Skeletal muscle tissue (tissue), 4 donors: ENCODE results near the gene NOP10. TPM values are rescaled to one million over a fixed set of nuclear protein-coding genes. Genes with fewer than 3 reads are reported as not detected.
"Not testable (repeated sequence)": the region's sequence is repeated elsewhere in the genome, so short reads cannot be mapped to it uniquely, and the experiment has no call there.

Experiments used
- H3K27ac ChIP-seq: one replicate; pipeline ENCODE4 v1.7.0; 2013; ENCODE audit warnings: mild to moderate bottlenecking, low read depth, low read length, inconsistent platforms
- H3K27me3 ChIP-seq, 3 donors: one replicate each; pipeline ENCODE4 v1.7.0; 2013; ENCODE audit warnings: low read length in 3 of 3; ENCODE audit not compliant: control insufficient read depth in 3 of 3, insufficient read depth in 3 of 3
- H3K36me3 ChIP-seq, 3 donors: one replicate each; pipeline ENCODE4 v1.7.0; 2013; ENCODE audit warnings: low read length in 3 of 3; ENCODE audit not compliant: control insufficient read depth in 3 of 3, insufficient read depth in 3 of 3
- H3K4me1 ChIP-seq, 3 donors: one replicate each; pipeline ENCODE4 v1.7.0; 2013; ENCODE audit warnings: low read length in 3 of 3, mild to moderate bottlenecking in 3 of 3; ENCODE audit not compliant: control insufficient read depth in 3 of 3, insufficient read depth in 3 of 3
- H3K4me3 ChIP-seq, 3 donors: one replicate each; pipeline ENCODE4 v1.7.0; 2013; ENCODE audit warnings: low read length in 3 of 3
- H3K9ac ChIP-seq, 3 donors: one replicate each; pipeline ENCODE4 v1.7.0; 2013; ENCODE audit warnings: low read length in 3 of 3, mild to moderate bottlenecking in 3 of 3, moderate library complexity in 2 of 3, low read depth in 1 of 3
- H3K9me3 ChIP-seq, 3 donors: one replicate each; pipeline ENCODE4 v1.7.0; 2013; ENCODE audit warnings: low read length in 3 of 3; ENCODE audit not compliant: control insufficient read depth in 3 of 3
- total RNA-seq: library from RNA; depleted of rRNA; stranded (reverse); fragments of >200 nt; gene quantifications from one replicate; pipeline ENCODE4 v1.2.3, GENCODE V29; 2014
- donor health status: Osteomylitis.

The NOP10 gene
- total RNA-seq, 1 donor from 2014 or later, result 114 TPM

DNA sequence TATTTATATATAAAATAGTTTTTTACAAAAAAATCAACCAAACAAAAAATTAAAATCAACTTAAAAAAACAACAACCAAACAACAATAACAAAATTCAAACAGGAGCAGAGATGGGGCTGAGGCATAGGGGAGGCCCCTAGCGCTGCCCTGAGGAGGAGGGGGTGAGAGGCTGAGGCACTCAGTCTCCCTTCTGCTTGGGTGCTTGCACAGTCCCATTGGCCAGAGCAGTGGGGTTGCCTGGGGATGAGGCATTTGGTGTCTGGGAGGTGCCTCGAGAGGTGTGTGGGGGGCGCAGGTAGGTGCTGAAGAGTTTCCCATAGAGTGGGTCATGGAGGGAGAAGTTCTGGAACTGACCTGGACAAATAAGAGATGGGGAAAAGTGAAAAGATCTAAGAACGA is 16.0 kb upstream of the NOP10 start:
- no peaks in the 10 kb centered on the region for H3K27me3 ChIP-seq
- no peak overlapping the region for H3K4me3 ChIP-seq
- H3K27ac ChIP-seq, result no peak overlapping the region
- peaks cover 0 to 5% (median 5%) of the 10 kb centered on the region in 3 donors for H3K4me1 ChIP-seq
- H3K9ac ChIP-seq, result no peak overlapping the region
- H3K36me3 ChIP-seq, result peaks cover 19 to 49% (median 20%) of the 10 kb centered on the region in 3 donors
- H3K9me3 ChIP-seq, result no peaks in the 10 kb centered on the region

DNA sequence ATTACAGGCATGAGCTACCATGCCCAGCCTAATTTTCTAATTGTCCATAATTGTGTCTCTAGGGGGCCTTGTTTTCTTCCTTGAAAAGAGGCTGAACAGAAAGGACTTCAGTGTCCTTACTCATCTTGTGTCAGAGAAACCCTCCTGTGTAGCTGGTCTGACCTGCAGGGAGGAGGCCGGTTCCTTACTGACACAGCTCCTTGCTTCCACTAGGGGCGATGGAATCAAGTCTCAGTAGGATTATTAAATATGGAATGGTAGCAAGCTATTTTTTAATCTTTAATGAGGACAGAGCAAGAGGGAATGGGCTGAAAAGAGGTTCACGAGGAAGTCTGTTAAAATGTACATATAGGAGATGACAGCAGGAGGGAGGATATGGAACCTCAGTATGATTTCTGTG is 15.4 kb upstream of the NOP10 start:
- H3K36me3 ChIP-seq, result peaks cover 19 to 49% (median 20%) of the 10 kb centered on the region in 3 donors
- no peak overlapping the region for H3K9ac ChIP-seq

GRCh38 chr15:34357653-34358052 is 14.7 kb upstream of the NOP10 start:
- Histone ChIP-seq H3K27me3 (no peaks in the 10 kb centered on the region), H3K36me3 (peaks cover 19 to 46% (median 20%) of the 10 kb centered on the region in 3 donors), H3K9me3 (no peaks in the 10 kb centered on the region), H3K27ac (no peak overlapping the region), H3K9ac (no peak overlapping the region), H3K4me3 (no peak overlapping the region), H3K4me1 (peaks cover 0 to 5% (median 5%) of the 10 kb centered on the region in 3 donors)

More for the DNA sequence above, 15.4 kb upstream of the NOP10 start:
- H3K4me3 ChIP-seq, result no peak overlapping the region
- H3K4me1 ChIP-seq, result peaks cover 0 to 5% (median 5%) of the 10 kb centered on the region in 3 donors
- no peaks in the 10 kb centered on the region for H3K9me3 ChIP-seq
- H3K27ac ChIP-seq, result no peak overlapping the region
- no peaks in the 10 kb centered on the region for H3K27me3 ChIP-seq

DNA sequence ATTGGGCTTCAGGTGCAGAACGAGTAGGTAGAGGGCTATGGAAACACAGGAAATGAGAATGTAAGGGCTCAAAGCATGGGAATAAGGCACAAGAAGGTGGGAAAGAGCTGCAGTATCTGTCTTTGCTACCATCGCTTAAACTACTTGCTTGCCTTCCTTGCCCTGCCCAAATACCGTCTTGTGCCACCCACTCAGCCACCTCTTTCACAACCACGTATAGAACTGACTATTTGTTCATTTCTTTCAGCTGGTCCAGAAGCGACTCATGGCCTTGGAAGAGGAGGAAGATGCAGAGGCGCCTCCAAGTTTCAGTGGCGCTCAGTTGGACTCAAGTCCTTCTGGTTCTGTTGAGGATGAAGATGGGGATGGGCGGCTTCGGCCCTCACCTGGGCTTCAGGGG is 12.3 kb upstream of the NOP10 start:
- no peaks in the 10 kb centered on the region for H3K9me3 ChIP-seq
- H3K27ac ChIP-seq, result no peak overlapping the region
- no peak overlapping the region for H3K4me3 ChIP-seq
- H3K4me1 ChIP-seq, result no peaks in the 10 kb centered on the region
- no peaks in the 10 kb centered on the region for H3K27me3 ChIP-seq
- H3K36me3 ChIP-seq, result peaks cover 15 to 34% (median 17%) of the 10 kb centered on the region in 3 donors
- H3K9ac ChIP-seq, result no peak overlapping the region

- Histone ChIP-seq H3K27me3 (no peaks in the 10 kb centered on the region), H3K4me1 (no peaks in the 10 kb centered on the region), H3K9me3 (no peaks in the 10 kb centered on the region), H3K36me3 (peaks cover 9 to 26% (median 14%) of the 10 kb centered on the region in 3 donors), H3K4me3 (no peak overlapping the region), H3K9ac (no peak overlapping the region), H3K27ac (no peak overlapping the region)
These were observed 11.3 kb upstream of the NOP10 start for GRCh38 chr15:34354286-34354685.

- no peak overlapping the region for H3K27ac ChIP-seq
- no peaks in the 10 kb centered on the region for H3K27me3 ChIP-seq
- H3K9me3 ChIP-seq, result no peaks in the 10 kb centered on the region
- no peak overlapping the region for H3K9ac ChIP-seq
- H3K36me3 ChIP-seq, result peaks cover 7 to 21% (median 10%) of the 10 kb centered on the region in 3 donors
- no peak overlapping the region for H3K4me3 ChIP-seq
- no peaks in the 10 kb centered on the region for H3K4me1 ChIP-seq
These were observed 10.7 kb upstream of the NOP10 start for GRCh38 chr15:34353627-34354026.

GRCh38 chr15:34352996-34353395 is 10.1 kb upstream of the NOP10 start:
- H3K36me3 ChIP-seq, result peaks cover 3 to 21% (median 8%) of the 10 kb centered on the region in 3 donors
- not testable (repeated sequence) for H3K4me1 ChIP-seq, H3K9ac ChIP-seq, H3K4me3 ChIP-seq, H3K27ac ChIP-seq, H3K27me3 ChIP-seq, H3K9me3 ChIP-seq

GRCh38 chr15:34349769-34350168 is 6.8 kb upstream of the NOP10 start:
- Histone ChIP-seq H3K27ac (no peak overlapping the region), H3K9me3 (no peaks in the 10 kb centered on the region), H3K9ac (no peak overlapping the region), H3K36me3 (peaks cover 0 to 2% (median 0%) of the 10 kb centered on the region in 3 donors), H3K27me3 (no peaks in the 10 kb centered on the region), H3K4me3 (no peak overlapping the region), H3K4me1 (no peaks in the 10 kb centered on the region)

DNA sequence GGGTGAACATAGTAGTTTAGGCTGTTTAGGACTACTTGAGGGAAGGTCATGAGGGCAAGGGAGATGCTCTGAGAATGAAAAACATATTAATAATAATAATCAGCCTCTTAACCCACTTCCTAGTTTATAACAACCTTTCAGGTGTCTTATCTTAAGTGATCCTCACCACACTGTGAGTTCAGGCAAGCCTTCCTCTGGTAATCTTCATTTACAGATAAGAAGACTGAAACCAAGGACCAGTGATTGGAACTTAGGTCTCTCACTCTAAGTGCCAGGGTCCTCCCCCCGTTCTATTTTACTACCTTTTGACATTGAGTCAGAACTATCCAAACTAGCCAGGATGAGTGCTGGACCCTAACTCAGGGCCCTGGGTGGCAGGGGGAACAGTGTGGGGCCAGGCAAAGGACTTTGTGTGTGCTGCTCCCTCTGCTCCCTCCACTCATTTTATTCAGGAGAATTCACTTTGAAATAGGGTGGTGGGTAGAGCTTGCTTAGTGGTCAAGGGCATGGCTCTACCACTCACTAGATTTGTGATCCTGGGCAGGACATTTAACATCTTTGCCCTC is 5.9 kb upstream of the NOP10 start:
- H3K9me3 ChIP-seq, result no peaks in the 10 kb centered on the region
- no peaks in the 10 kb centered on the region for H3K4me1 ChIP-seq
- no peaks in the 10 kb centered on the region for H3K36me3 ChIP-seq
- no peak overlapping the region for H3K27ac ChIP-seq
- H3K27me3 ChIP-seq, result no peaks in the 10 kb centered on the region
- H3K4me3 ChIP-seq, result no peak overlapping the region
- no peak overlapping the region for H3K9ac ChIP-seq

GRCh38 chr15:34347951-34348638 is 5.2 kb upstream of the NOP10 start:
- H3K36me3 ChIP-seq, result no peaks in the 10 kb centered on the region

More at GRCh38 chr15:34347951-34348638, 5.2 kb upstream of the NOP10 start:
- Histone ChIP-seq H3K9ac (no peak overlapping the region), H3K27me3 (no peaks in the 10 kb centered on the region), H3K4me1 (peaks cover 0 to 2% (median 0%) of the 10 kb centered on the region in 3 donors), H3K4me3 (no peak overlapping the region), H3K9me3 (no peaks in the 10 kb centered on the region), H3K27ac (no peak overlapping the region)
